ENCODE measurements around the gene PPP2R5C.

- TF ChIP-seq CTCF (conservative IDR thresholded peaks at IDR 0.05; ENCODE audit: low read depth, low read length) (no peak), EZH2 (IDR thresholded peaks at IDR 0.05; ENCODE audit: low read length, unreplicated experiment) (no peak), EZH2phosphoT487 (IDR thresholded peaks at IDR 0.05; ENCODE audit: borderline replicate concordance, low read length) (no peak)
These were observed 130.0 kb downstream of the PPP2R5C start for GRCh38 chr14:101891471-101891870.
